K562 (cell line): ENCODE data around the gene PGPEP1. TPM values are rescaled to one million over a fixed set of nuclear protein-coding genes. Genes with fewer than 3 reads are reported as not detected.

Experiments
- C11orf30 ChIP-seq: fragments of 450-650 bp; IDR thresholded peaks from 2 replicates; pipeline ENCODE4 v1.6.1; 2016; ENCODE audit warnings: low read depth, mild to moderate bottlenecking
- CTBP1 ChIP-seq: fragments of 450-650 bp; IDR thresholded peaks from 2 replicates; pipeline ENCODE4 v1.6.1; 2016; ENCODE audit warnings: borderline replicate concordance
- FOSL1 ChIP-seq: fragments of 200-800 bp; sonication (Bioruptor generic); conservative IDR thresholded peaks from 2 replicates; pipeline ENCODE4 v1.6.1; 2016; ENCODE audit warnings: missing genetic modification characterization, missing compliant biosample characterization
- GTF2E2 ChIP-seq: fragments of 200-800 bp; sonication (Bioruptor generic); IDR thresholded peaks from 2 replicates; pipeline ENCODE4 v1.6.1; 2016; ENCODE audit warnings: missing genetic modification characterization, missing compliant biosample characterization
- HDAC1 ChIP-seq, 2 experiments: fragments of 450-650 bp; IDR thresholded peaks; 2 replicates each; pipeline ENCODE4 v1.6.1; 2016 to 2017; ENCODE audit warnings: inconsistent platforms in 1 of 2, mild to moderate bottlenecking in 1 of 2, moderate library complexity in 1 of 2
- HDGF ChIP-seq: fragments of 450-650 bp; IDR thresholded peaks from 2 replicates; pipeline ENCODE4 v1.6.1; 2016
- NR2C2 ChIP-seq, 2 experiments: fragments of 200-800 bp in 1 of 2; sonication (Bioruptor generic) in 1 of 2; sonication (generic) in 1 of 2; formaldehyde crosslinking in 1 of 2; IDR thresholded peaks; 2 replicates each; pipeline versions ENCODE4 v1.6.1 to v1.8.0; 2016 to 2022; ENCODE audit warnings: mild to moderate bottlenecking in 1 of 2, missing compliant biosample characterization in 1 of 2, missing genetic modification characterization in 1 of 2, missing genetic modification reagents in 1 of 2
- RFX1 ChIP-seq: fragments of 450-650 bp; IDR thresholded peaks from 2 replicates; pipeline ENCODE4 v1.6.1; 2016; ENCODE audit warnings: mild to moderate bottlenecking, moderate library complexity
- TBL1XR1 ChIP-seq, 2 experiments: IDR thresholded peaks; 2 replicates each; pipeline ENCODE4 v1.6.1; 2012; ENCODE audit warnings: improper control_type of control experiment in 2 of 2, low read length in 2 of 2, mild to moderate bottlenecking in 1 of 2
- TEAD2 ChIP-seq: fragments of 450-650 bp; IDR thresholded peaks from 2 replicates; pipeline ENCODE4 v1.6.1; 2016; ENCODE audit warnings: missing genetic modification characterization, control low read depth, missing compliant biosample characterization
- VEZF1 ChIP-seq: fragments of 200-800 bp; sonication (Bioruptor generic); IDR thresholded peaks from 2 replicates; pipeline ENCODE4 v1.6.1; 2017; ENCODE audit warnings: missing genetic modification characterization, missing compliant biosample characterization
- ZEB2 ChIP-seq: fragments of 450-650 bp; IDR thresholded peaks from 2 replicates; pipeline ENCODE4 v1.6.1; 2016
- ZNF140 ChIP-seq: fragments of 250-450 bp; sonication (Bioruptor Pico); IDR thresholded peaks from 2 replicates; pipeline ENCODE4 v1.8.0; 2021; ENCODE audit warnings: moderate library complexity, mild to moderate bottlenecking, inconsistent platforms
- polyA plus RNA-seq, 8 experiments: library from polyadenylated mRNA; depleted of rRNA in 4 of 8; stranded (reverse) in 5 of 8; unstranded in 3 of 8; fragments of >200 nt; fragmentation: Nextera tagmentation in 2 of 8; fragmentation: Illumina TruSeq in 1 of 8; extraction: Ambion mirVana in 2 of 8; extraction: Trizol in 1 of 8; gene quantifications; 2 replicates each; pipeline versions ENCODE4 v1.2.1 to v1.2.3, GENCODE V29; 2011 to 2014; ENCODE audit warnings: inconsistent platforms in 1 of 8, missing spikeins in 1 of 8
- total RNA-seq, 7 experiments: library from RNA; depleted of rRNA in 6 of 7; stranded (reverse); fragments of >200 nt in 6 of 7; fragmentation: Illumina TruSeq in 2 of 7; extraction: Trizol in 2 of 7; gene quantifications; 2 replicates each; pipeline versions ENCODE4 v1.2.1 to v1.2.3, GENCODE V29; 2011 to 2021; ENCODE audit warnings: low replicate concordance in 1 of 7
- TF ChIP-seq, protein P1 (sequence below): fragments of 450-650 bp; formaldehyde crosslinking; conservative IDR thresholded peaks from 2 replicates; pipeline ENCODE4 v1.4.0; 2022; ENCODE audit warnings: mild to moderate bottlenecking, missing genetic modification characterization
- TF ChIP-seq, protein P2 (sequence below), 2 experiments: fragments of 450-650 bp in 1 of 2; sonication (generic) in 1 of 2; formaldehyde crosslinking in 1 of 2; IDR thresholded peaks; 2 replicates each; pipeline versions ENCODE4 v1.7.1 to v1.9.0; 2016 to 2022; ENCODE audit warnings: inconsistent platforms in 1 of 2, mild to moderate bottlenecking in 1 of 2, missing genetic modification reagents in 1 of 2

PGPEP1 gene
- total and polyA plus RNA-seq, 9 of the 15 experiments (the other 6 are each of a cell fraction or from before 2014, with no cell fraction given) = 10.0 to 69.6 (median 33.5) TPM

DNA sequence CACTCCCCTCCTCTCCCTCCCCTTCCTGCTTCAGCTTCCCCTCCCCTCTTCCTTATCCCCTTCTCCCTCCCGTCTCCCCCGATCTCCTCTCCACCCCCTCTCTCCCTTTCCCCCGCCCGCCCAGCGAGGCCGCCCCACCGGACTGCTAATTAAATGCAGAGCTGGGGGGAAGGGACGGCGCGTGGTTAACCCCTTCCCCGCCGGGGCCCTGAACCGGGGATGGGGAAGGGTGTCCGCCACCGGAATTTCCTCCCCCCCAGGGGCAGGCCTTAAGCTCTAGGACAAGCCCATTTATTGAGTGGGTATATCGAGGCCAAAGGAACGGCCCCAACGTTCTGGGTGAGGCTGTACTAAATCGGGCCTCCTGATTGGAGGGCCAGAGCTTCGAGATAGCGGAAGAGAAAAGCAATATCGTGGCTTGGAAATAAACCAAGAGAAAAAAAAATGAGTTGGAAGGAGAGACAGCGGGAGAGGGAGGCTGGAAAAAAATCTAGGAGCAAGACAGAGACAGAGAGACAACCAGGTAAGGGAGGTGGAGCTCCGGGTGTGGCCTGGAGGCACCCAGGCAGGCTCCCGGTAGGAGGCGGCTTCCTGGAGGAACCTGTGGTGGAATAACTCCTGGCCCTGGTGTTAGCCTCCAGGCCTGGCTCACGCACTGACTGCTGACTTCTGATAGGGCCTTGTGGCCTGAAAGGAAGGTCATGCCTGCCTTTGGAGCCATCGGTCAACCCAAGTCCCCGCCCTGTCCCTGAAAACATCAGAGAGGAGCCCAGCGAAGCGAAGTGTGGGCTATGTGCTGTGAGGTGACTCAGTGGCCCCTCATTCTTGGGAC is 47.4 kb upstream of the PGPEP1 start (continued):
- TF ChIP-seq VEZF1 (CRISPR knock-in tag) (peak; percentile 91), ZEB2 (peak; percentile 68), HDGF (peak; percentile 71; the same call in 1 of the 2 replicates), C11orf30 (no peak), ZNF140 (CRISPR knock-in tag) (no peak), HDAC1 (IDR thresholded peaks at IDR 0.05) (peak; percentile 41 to 91), TBL1XR1 (IDR thresholded peaks at IDR 0.05; ENCODE audit: low read length in 2 of 2) (0 out of 4 replicates have a peak, but pooled peaks of 1 of the 2 experiments have one; percentile 32), GTF2E2 (tag) (0 out of 2 replicates have a peak, but pooled peaks have one; percentile 26), RFX1 (no peak), TEAD2 (tag) (peak; percentile 30; the same call in 1 of the 2 replicates), NR2C2 (CRISPR knock-in tag; IDR thresholded peaks at IDR 0.05) (no peak), NR2C2 (tag; IDR thresholded peaks at IDR 0.05) (peak; percentile 63; the same call in 1 of the 2 replicates), FOSL1 (tag) (no peak), CTBP1 (peak; percentile 51; the same call in 1 of the 2 replicates)
- TF ChIP-seq, protein P1, sequence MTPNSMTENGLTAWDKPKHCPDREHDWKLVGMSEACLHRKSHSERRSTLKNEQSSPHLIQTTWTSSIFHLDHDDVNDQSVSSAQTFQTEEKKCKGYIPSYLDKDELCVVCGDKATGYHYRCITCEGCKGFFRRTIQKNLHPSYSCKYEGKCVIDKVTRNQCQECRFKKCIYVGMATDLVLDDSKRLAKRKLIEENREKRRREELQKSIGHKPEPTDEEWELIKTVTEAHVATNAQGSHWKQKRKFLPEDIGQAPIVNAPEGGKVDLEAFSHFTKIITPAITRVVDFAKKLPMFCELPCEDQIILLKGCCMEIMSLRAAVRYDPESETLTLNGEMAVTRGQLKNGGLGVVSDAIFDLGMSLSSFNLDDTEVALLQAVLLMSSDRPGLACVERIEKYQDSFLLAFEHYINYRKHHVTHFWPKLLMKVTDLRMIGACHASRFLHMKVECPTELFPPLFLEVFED (CRISPR knock-in tag) = peak; percentile 65
- TF ChIP-seq, protein P2, sequence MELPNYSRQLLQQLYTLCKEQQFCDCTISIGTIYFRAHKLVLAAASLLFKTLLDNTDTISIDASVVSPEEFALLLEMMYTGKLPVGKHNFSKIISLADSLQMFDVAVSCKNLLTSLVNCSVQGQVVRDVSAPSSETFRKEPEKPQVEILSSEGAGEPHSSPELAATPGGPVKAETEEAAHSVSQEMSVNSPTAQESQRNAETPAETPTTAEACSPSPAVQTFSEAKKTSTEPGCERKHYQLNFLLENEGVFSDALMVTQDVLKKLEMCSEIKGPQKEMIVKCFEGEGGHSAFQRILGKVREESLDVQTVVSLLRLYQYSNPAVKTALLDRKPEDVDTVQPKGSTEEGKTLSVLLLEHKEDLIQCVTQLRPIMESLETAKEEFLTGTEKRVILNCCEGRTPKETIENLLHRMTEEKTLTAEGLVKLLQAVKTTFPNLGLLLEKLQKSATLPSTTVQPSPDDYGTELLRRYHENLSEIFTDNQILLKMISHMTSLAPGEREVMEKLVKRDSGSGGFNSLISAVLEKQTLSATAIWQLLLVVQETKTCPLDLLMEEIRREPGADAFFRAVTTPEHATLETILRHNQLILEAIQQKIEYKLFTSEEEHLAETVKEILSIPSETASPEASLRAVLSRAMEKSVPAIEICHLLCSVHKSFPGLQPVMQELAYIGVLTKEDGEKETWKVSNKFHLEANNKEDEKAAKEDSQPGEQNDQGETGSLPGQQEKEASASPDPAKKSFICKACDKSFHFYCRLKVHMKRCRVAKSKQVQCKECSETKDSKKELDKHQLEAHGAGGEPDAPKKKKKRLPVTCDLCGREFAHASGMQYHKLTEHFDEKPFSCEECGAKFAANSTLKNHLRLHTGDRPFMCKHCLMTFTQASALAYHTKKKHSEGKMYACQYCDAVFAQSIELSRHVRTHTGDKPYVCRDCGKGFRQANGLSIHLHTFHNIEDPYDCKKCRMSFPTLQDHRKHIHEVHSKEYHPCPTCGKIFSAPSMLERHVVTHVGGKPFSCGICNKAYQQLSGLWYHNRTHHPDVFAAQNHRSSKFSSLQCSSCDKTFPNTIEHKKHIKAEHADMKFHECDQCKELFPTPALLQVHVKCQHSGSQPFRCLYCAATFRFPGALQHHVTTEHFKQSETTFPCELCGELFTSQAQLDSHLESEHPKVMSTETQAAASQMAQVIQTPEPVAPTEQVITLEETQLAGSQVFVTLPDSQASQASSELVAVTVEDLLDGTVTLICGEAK (IDR thresholded peaks at IDR 0.05) = no peak
- TF ChIP-seq, protein P2 (CRISPR knock-in tag; IDR thresholded peaks at IDR 0.05) = no peak
